Neural progenitor cell (in vitro differentiated cells): Measurements from ENCODE around the gene SEMA6C.

Experiments used
- EZH2phosphoT487 ChIP-seq: fragments of 200-600 bp; sonication (generic); IDR thresholded peaks from 2 replicates; pipeline ENCODE4 v1.6.1; 2017; ENCODE audit warnings: antibody characterized with exemption
- TF ChIP-seq, protein P1 (sequence below): fragments of 200-600 bp; sonication (generic); IDR thresholded peaks from 2 replicates; pipeline ENCODE4 v1.5.1; 2017; ENCODE audit warnings: antibody characterized with exemption, mild to moderate bottlenecking

DNA sequence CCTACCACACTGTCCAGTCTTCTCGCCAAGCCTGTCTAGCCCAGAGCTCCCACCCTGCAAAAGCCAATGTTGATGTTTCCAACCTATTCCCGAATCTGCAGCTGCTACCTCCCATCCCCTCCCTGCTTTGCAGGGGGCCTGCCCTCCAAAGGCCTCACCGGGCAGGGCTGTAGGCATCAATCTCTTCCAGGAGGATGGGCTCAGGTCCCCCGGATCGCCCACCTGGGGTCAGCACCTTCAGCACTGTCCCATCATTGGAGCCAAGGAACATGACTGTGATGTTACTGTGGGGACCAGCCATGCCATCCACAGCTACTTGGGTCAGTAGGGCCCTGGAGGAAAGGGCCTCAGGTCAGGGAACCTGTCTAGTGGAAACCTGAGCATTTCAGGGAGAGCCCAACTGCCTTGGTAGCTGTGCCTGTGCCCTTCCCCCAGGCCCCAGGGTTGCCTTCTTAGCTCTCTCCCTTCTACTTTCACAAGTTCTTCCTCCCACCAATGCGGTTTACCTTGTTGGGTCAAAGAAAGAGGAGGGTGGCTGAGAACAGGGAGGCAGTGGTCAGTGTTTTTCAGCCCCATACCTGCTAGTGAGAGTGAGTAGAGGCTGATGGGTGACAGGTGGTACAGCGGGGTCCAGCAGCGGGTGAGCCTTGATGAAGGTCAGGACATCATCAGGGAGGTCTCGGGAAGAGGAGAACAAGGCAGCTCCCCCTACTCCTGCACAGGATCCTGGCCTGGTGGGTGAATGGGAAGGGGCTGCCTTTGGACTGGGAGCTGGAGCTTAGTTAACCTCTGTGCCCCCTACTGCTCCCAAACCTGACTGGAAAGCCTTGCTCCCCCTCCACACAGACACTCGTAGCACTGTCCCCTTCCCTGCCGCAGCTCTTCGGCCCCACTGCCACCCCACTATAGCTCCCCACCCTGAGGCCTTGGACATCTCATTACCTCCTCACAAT lies 10.7 kb downstream of the SEMA6C start:
- TF ChIP-seq, protein P1, sequence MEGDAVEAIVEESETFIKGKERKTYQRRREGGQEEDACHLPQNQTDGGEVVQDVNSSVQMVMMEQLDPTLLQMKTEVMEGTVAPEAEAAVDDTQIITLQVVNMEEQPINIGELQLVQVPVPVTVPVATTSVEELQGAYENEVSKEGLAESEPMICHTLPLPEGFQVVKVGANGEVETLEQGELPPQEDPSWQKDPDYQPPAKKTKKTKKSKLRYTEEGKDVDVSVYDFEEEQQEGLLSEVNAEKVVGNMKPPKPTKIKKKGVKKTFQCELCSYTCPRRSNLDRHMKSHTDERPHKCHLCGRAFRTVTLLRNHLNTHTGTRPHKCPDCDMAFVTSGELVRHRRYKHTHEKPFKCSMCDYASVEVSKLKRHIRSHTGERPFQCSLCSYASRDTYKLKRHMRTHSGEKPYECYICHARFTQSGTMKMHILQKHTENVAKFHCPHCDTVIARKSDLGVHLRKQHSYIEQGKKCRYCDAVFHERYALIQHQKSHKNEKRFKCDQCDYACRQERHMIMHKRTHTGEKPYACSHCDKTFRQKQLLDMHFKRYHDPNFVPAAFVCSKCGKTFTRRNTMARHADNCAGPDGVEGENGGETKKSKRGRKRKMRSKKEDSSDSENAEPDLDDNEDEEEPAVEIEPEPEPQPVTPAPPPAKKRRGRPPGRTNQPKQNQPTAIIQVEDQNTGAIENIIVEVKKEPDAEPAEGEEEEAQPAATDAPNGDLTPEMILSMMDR, result peak; percentile 10
- TF ChIP-seq EZH2phosphoT487, result no peak
